Measurements from ENCODE around the gene FGF6.

- TF ChIP-seq CTCF (IDR thresholded peaks at IDR 0.05 in 8 of 11, conservative IDR thresholded peaks at IDR 0.05 in 3 of 11) (no peak), POLR2A (IDR thresholded peaks at IDR 0.05) (no peak), POLR2AphosphoS5 (IDR thresholded peaks at IDR 0.05) (no peak)
Measured at GRCh38 chr12:4393211-4393610, 52.4 kb downstream of the FGF6 start.

All from spleen (tissue), 7 donors.